ENCODE measurements around the gene MED13L.

GRCh38 chr12:115988625-115989563, 288.6 kb downstream of the MED13L start:
- TF ChIP-seq CTCF (IDR thresholded peaks at IDR 0.05) (no peak), POLR2AphosphoS5 (IDR thresholded peaks at IDR 0.05) (no peak)
